Ovary (tissue), 3 donors: ENCODE measurements around the gene EHMT2.

Experiments
- POLR2A ChIP-seq: fragments of 450-650 bp; IDR thresholded peaks from one replicate; pipeline ENCODE4 v1.6.1; 2017; ENCODE audit warnings: antibody characterized with exemption, mild to moderate bottlenecking, moderate library complexity
- TF ChIP-seq, protein P1 (sequence below), 3 donors: fragments of 450-650 bp in 2 of 3; fragments of 200-600 bp in 1 of 3; IDR thresholded peaks; one replicate each; pipeline versions ENCODE4 v1.5.1 to v1.8.0; 2016 to 2022; ENCODE audit warnings: antibody characterized with exemption in 3 of 3, mild to moderate bottlenecking in 1 of 3
- donor health status: DM: no; HTN: no; CAD: no.

DNA sequence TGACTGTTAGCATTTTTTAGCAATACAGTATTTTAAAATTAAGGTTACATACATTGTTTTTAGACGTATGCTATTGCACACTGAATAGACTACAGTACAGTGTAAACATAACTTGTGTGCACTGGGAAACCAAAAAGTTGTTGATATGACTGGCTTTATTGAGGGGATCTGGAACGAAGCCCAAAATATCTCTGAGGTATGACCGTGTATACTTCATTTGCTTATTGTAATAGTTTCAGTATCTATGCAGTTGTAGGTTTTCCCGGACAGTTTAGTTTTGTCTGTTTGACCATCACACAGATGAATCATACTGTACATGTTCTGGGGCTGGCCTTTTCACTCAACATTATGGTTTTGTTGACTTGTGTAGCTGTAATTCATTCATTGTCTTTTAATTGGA is 11.3 kb upstream of the EHMT2 start:
- TF ChIP-seq, protein P1, sequence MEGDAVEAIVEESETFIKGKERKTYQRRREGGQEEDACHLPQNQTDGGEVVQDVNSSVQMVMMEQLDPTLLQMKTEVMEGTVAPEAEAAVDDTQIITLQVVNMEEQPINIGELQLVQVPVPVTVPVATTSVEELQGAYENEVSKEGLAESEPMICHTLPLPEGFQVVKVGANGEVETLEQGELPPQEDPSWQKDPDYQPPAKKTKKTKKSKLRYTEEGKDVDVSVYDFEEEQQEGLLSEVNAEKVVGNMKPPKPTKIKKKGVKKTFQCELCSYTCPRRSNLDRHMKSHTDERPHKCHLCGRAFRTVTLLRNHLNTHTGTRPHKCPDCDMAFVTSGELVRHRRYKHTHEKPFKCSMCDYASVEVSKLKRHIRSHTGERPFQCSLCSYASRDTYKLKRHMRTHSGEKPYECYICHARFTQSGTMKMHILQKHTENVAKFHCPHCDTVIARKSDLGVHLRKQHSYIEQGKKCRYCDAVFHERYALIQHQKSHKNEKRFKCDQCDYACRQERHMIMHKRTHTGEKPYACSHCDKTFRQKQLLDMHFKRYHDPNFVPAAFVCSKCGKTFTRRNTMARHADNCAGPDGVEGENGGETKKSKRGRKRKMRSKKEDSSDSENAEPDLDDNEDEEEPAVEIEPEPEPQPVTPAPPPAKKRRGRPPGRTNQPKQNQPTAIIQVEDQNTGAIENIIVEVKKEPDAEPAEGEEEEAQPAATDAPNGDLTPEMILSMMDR (IDR thresholded peaks at IDR 0.05): no peak
- TF ChIP-seq POLR2A: no peak
